Mesothelial cell of epicardium (in vitro differentiated cells): ENCODE data around the gene OR52H1. TPM values are rescaled to one million over a fixed set of nuclear protein-coding genes. Genes with fewer than 3 reads are reported as not detected.

Source experiments
- DNase-seq, 2 experiments: peaks; one replicate each; pipeline ENCODE4 v3.0.0; 2021; ENCODE audit warnings: low spot score in 2 of 2; ENCODE audit not compliant: unreplicated experiment in 2 of 2
- H3K27ac Mint-ChIP-seq: 2 replicates; pipeline ENCODE4 v1.8.0; 2021; ENCODE audit warnings: mixed read lengths
- H3K27me3 Mint-ChIP-seq: 2 replicates; pipeline ENCODE4 v1.8.0; 2021; ENCODE audit warnings: low read depth, mixed read lengths
- H3K36me3 Mint-ChIP-seq: 2 replicates; pipeline ENCODE4 v1.8.0; 2021; ENCODE audit warnings: mixed read lengths
- H3K4me1 Mint-ChIP-seq: 2 replicates; pipeline ENCODE4 v1.8.0; 2021; ENCODE audit warnings: mixed read lengths
- H3K4me3 Mint-ChIP-seq: 2 replicates; pipeline ENCODE4 v1.8.0; 2021; ENCODE audit warnings: mild to moderate bottlenecking, moderate library complexity, mixed read lengths
- H3K9me3 Mint-ChIP-seq: 2 replicates; pipeline ENCODE4 v1.8.0; 2021; ENCODE audit warnings: mixed read lengths
- CTCF ChIP-seq: fragments of 200-600 bp; sonication (generic); IDR thresholded peaks from one replicate; pipeline ENCODE4 v1.5.0; 2021; ENCODE audit warnings: antibody characterized with exemption; ENCODE audit not compliant: unreplicated experiment
- total RNA-seq: library from RNA; stranded (reverse); gene quantifications from 3 replicates; pipeline ENCODE4 v1.2.1, GENCODE V29; 2021

The OR52H1 gene
- total RNA-seq, 1 donor from 2014 or later: 1.3 TPM

- DNase-seq: no peak
- Mint-ChIP-seq H3K9me3 (no peaks in the 10 kb centered on the region), H3K27ac (no peak overlapping the region), H3K27me3 (no peaks in the 10 kb centered on the region), H3K4me1 (no peaks in the 10 kb centered on the region), H3K4me3 (no peak overlapping the region), H3K36me3 (no peaks in the 10 kb centered on the region)
- no peak for TF ChIP-seq CTCF
Observed at GRCh38 chr11:5574654-5575053, 26.3 kb upstream of the OR52H1 start.

GRCh38 chr11:5564259-5565019 lies 16.1 kb upstream of the OR52H1 start:
- Mint-ChIP-seq H3K27me3 (no peaks in the 10 kb centered on the region), H3K36me3 (no peaks in the 10 kb centered on the region), H3K4me1 (no peaks in the 10 kb centered on the region), H3K27ac (no peak overlapping the region), H3K9me3 (no peaks in the 10 kb centered on the region), H3K4me3 (no peak overlapping the region)
- no peak for TF ChIP-seq CTCF
- no peak for DNase-seq

- no peak overlapping the region for H3K4me3 Mint-ChIP-seq
- no peaks in the 10 kb centered on the region for H3K4me1 Mint-ChIP-seq
- peaks cover 16% of the 10 kb centered on the region for H3K27me3 Mint-ChIP-seq
- no peaks in the 10 kb centered on the region for H3K9me3 Mint-ChIP-seq
- TF ChIP-seq CTCF: no peak
- H3K36me3 Mint-ChIP-seq: no peaks in the 10 kb centered on the region
- no peak overlapping the region for H3K27ac Mint-ChIP-seq
- no peak for DNase-seq
Observed at GRCh38 chr11:5557751-5558150, 9.4 kb upstream of the OR52H1 start.

GRCh38 chr11:5556596-5557188 lies 8.4 kb upstream of the OR52H1 start:
- Mint-ChIP-seq H3K9me3 (no peaks in the 10 kb centered on the region), H3K4me3 (no peak overlapping the region), H3K27me3 (peaks cover 16% of the 10 kb centered on the region), H3K27ac (no peak overlapping the region), H3K4me1 (no peaks in the 10 kb centered on the region), H3K36me3 (no peaks in the 10 kb centered on the region)
- DNase-seq: no peak
- no peak for TF ChIP-seq CTCF

- Mint-ChIP-seq H3K9me3 (no peaks in the 10 kb centered on the region), H3K27me3 (peaks cover 16% of the 10 kb centered on the region), H3K4me3 (no peak overlapping the region), H3K27ac (no peak overlapping the region), H3K36me3 (no peaks in the 10 kb centered on the region), H3K4me1 (no peaks in the 10 kb centered on the region)
- no peak for TF ChIP-seq CTCF
- DNase-seq: no peak
Observed at GRCh38 chr11:5553343-5553742, 5.0 kb upstream of the OR52H1 start.
